Neural cell (in vitro differentiated cells): ENCODE data around the gene KLHDC4.

ENCODE experiments used
- CTCF ChIP-seq: fragments of 450-650 bp; IDR thresholded peaks from 2 replicates; pipeline ENCODE4 v1.5.1; 2014; ENCODE audit warnings: antibody characterized with exemption, mild to moderate bottlenecking, moderate library complexity; ENCODE audit not compliant: poor library complexity, severe bottlenecking
- POLR2AphosphoS5 ChIP-seq: IDR thresholded peaks from 2 replicates; pipeline ENCODE4 v1.6.1; 2012

- TF ChIP-seq CTCF (no peak), POLR2AphosphoS5 (no peak)
These were observed 73.6 kb downstream of the KLHDC4 start for GRCh38 chr16:87692176-87692575.
